Measurements from ENCODE around the gene KIAA1755. TPM values are rescaled to one million over a fixed set of nuclear protein-coding genes. Genes with fewer than 3 reads are reported as not detected.

The KIAA1755 gene
- total and polyA plus RNA-seq, 2 donors (not counting 1 experiment from before 2014, with no cell fraction given): not detected

GRCh38 chr20:38220587-38221118, 39.9 kb downstream of the KIAA1755 start:
- no peak for DNase-seq
- H3K27me3 Mint-ChIP-seq: peaks cover 5% of the 10 kb centered on the region
- no peaks in the 10 kb centered on the region for H3K9me3 Mint-ChIP-seq (ENCODE audit: insufficient read depth)
- H3K36me3 ChIP-seq (replicated peaks in 1 of 2; ENCODE audit: control extremely low read depth in 1 of 2, control insufficient read depth in 1 of 2, extremely low read depth in 1 of 2, insufficient read depth in 2 of 2, low read length in 1 of 2): no peaks in the 10 kb centered on the region
- intact Hi-C loops (cut with micrococcal nuclease): loop anchor here (1.0 to 10.0 kb wide), 4 partner anchors 55 to 566 kb away; partner anchors contain the start of gene TGM2
- peaks cover 5% of the 10 kb centered on the region for H3K4me1 Mint-ChIP-seq
- ChIA-PET POLR2A (no interaction called here), CTCF (interaction anchor here (0.7 to 16.2 kb wide), 45 partner anchors 10 to 657 kb away, joined by 3 to 494 read pairs (median 5); partner anchors contain the start of genes RPRD1B, TGM2 and TTI1)
- H3K4me1 ChIP-seq (ENCODE audit: control insufficient read depth in 2 of 2, insufficient read depth in 2 of 2, low read length in 2 of 2): peaks cover 0 to 4% of the 10 kb centered on the region in 2 donors
- no peaks in the 10 kb centered on the region for H4K20me1 ChIP-seq (ENCODE audit: control insufficient read depth, insufficient read depth, low read length, poor library complexity, severe bottlenecking)
- no peaks in the 10 kb centered on the region for H3K9me3 ChIP-seq (ENCODE audit: control extremely low read depth in 1 of 3, control insufficient read depth in 2 of 3, insufficient read depth in 1 of 3, low read length in 2 of 3)
- no peak overlapping the region for H3K27ac Mint-ChIP-seq
- H2AFZ ChIP-seq (ENCODE audit: insufficient read depth, low read depth, low read length, poor library complexity, severe bottlenecking): peak overlapping the region; percentile 37
- H3K27ac ChIP-seq (ENCODE audit: low read length in 2 of 2): no peak overlapping the region
- no peak overlapping the region for H3K4me3 ChIP-seq (ENCODE audit: control extremely low read depth in 1 of 5, extremely low read depth in 1 of 5, insufficient read depth in 1 of 5, low read depth in 2 of 5, low read length in 4 of 5)
- no peaks in the 10 kb centered on the region for H3K79me2 ChIP-seq (ENCODE audit: control insufficient read depth, insufficient read depth, low read length)
- H3K9ac ChIP-seq (ENCODE audit: low read length): no peak overlapping the region
- 72% methylated on average over 9 of the region's 11 CpGs for WGBS (ENCODE audit: insufficient coverage)
- no peak for TF ChIP-seq EZH2 (IDR thresholded peaks at IDR 0.05; ENCODE audit: borderline replicate concordance, insufficient read depth, low read depth, low read length, poor library complexity, severe bottlenecking)
- peak overlapping the region; percentile 43 for H3K4me2 ChIP-seq (replicated peaks; ENCODE audit: low read depth, low read length, poor library complexity, severe bottlenecking)
- no peak for ATAC-seq (ENCODE audit: low read depth)
- H3K27me3 ChIP-seq (replicated peaks in 1 of 4; ENCODE audit: control extremely low read depth in 1 of 4, control insufficient read depth in 3 of 4, insufficient read depth in 4 of 4, low read length in 3 of 4): no peaks in the 10 kb centered on the region
- peak overlapping the region; percentile 55 for H3K4me3 Mint-ChIP-seq

DNA sequence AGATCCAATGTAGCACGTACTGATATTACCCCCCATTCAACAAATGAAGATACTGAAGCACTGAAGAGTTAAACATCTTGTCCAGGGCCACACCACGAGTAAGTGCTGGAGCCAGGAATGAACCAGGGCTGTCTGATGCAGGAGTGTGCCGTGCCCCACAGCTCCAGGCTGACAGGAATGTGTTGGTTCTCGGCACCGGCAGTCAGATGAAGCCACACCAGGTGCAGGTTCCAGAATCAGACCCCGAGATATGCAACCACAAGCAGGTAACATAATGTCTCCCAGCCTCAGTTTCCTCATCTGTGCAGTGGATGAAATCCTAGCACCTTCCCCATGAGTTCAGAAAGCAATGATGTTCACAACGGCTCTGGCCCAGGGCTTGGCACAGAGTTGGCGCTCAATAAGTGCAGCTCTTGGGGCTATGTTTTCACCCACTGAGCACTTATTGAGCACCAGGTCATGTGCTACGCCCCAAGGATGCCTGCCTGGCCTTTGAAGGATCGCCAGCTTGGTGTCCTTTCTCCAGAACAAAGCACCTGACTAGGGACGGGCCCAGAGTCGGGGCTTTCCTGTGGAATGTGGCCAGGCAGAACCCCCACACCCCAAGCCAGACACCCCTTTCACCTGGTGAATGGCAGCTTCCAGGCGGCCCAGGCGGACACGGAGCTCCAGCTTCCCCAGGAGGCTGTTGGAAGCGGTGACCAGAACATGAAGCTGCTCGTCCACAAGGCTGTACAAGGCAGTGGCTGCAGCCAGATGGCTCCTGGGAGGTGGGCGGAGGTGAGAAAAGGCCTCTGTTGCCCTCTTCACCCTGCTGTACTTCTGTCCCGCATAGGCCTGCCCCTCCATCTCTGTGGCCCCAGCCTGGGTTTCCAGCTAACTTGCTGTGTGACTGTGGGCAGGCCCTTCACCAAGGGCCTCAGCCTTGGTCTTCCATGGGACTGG, 41.3 kb downstream of the KIAA1755 start:
- Histone ChIP-seq H3K9me3 (ENCODE audit: control extremely low read depth in 1 of 3, control insufficient read depth in 2 of 3, insufficient read depth in 1 of 3, low read length in 2 of 3) (no peaks in the 10 kb centered on the region), H3K36me3 (replicated peaks in 1 of 2; ENCODE audit: control extremely low read depth in 1 of 2, control insufficient read depth in 1 of 2, extremely low read depth in 1 of 2, insufficient read depth in 2 of 2, low read length in 1 of 2) (no peaks in the 10 kb centered on the region), H2AFZ (ENCODE audit: insufficient read depth, low read depth, low read length, poor library complexity, severe bottlenecking) (no peak overlapping the region), H3K4me1 (ENCODE audit: control insufficient read depth in 2 of 2, insufficient read depth in 2 of 2, low read length in 2 of 2) (peaks cover 0 to 4% of the 10 kb centered on the region in 2 donors), H3K9ac (ENCODE audit: low read length) (no peak overlapping the region), H3K79me2 (ENCODE audit: control insufficient read depth, insufficient read depth, low read length) (no peaks in the 10 kb centered on the region), H4K20me1 (ENCODE audit: control insufficient read depth, insufficient read depth, low read length, poor library complexity, severe bottlenecking) (no peaks in the 10 kb centered on the region), H3K4me3 (ENCODE audit: control extremely low read depth in 1 of 5, extremely low read depth in 1 of 5, insufficient read depth in 1 of 5, low read depth in 2 of 5, low read length in 4 of 5) (no peak overlapping the region), H3K27ac (ENCODE audit: low read length in 2 of 2) (no peak overlapping the region), H3K4me2 (replicated peaks; ENCODE audit: low read depth, low read length, poor library complexity, severe bottlenecking) (no peak overlapping the region), H3K27me3 (replicated peaks in 1 of 4; ENCODE audit: control extremely low read depth in 1 of 4, control insufficient read depth in 3 of 4, insufficient read depth in 4 of 4, low read length in 3 of 4) (no peaks in the 10 kb centered on the region)
- no peak for DNase-seq
- Mint-ChIP-seq H3K4me1 (peaks cover 5% of the 10 kb centered on the region), H3K4me3 (no peak overlapping the region), H3K27me3 (peaks cover 3% of the 10 kb centered on the region), H3K27ac (no peak overlapping the region), H3K9me3 (ENCODE audit: insufficient read depth) (no peaks in the 10 kb centered on the region)
- 93% methylated on average over 19 of the region's 19 CpGs for whole genome bisulfite sequencing (ENCODE audit: insufficient coverage)
- POLR2A ChIA-PET: no interaction called here
- CTCF ChIA-PET: interaction anchor here (0.7 to 16.2 kb wide), 13 partner anchors 9 to 701 kb away, joined by 3 to 494 read pairs (median 4); partner anchors contain the start of gene TGM2
- intact Hi-C loops (cut with micrococcal nuclease): no loop called here
- TF ChIP-seq EZH2 (IDR thresholded peaks at IDR 0.05; ENCODE audit: borderline replicate concordance, insufficient read depth, low read depth, low read length, poor library complexity, severe bottlenecking): no peak
- ATAC-seq (ENCODE audit: low read depth): no peak
